Activated CD8-positive, alpha-beta T cell treated with anti-CD3 and anti-CD28 coated beads for 36 hours (primary cell): ENCODE results near the gene TNNI3K. TPM values are rescaled to one million over a fixed set of nuclear protein-coding genes. Genes with fewer than 3 reads are reported as not detected.

Experiments used
- ATAC-seq: fragments of 200-7000 bp; cut with Tn5 transposase; one replicate; pipeline ENCODE4 v1.10.0; 2021; ENCODE audit warnings: mild to moderate bottlenecking, moderate library complexity
- CTCF ChIA-PET: fragments of 350-600 bp; sonication (Branson Sonifier 250); formaldehyde crosslinking; loops from one replicate; lab custom pipeline; 2021; ENCODE audit warnings: antibody characterized with exemption; lab: Charles Lee
- POLR2A ChIA-PET: fragments of 350-600 bp; sonication (Branson Sonifier 250); formaldehyde crosslinking; loops from one replicate; lab custom pipeline; 2021; ENCODE audit warnings: antibody characterized with exemption; lab: Charles Lee
- DNase-seq: peaks from one replicate; pipeline ENCODE4 v3.0.0-alpha.2; 2020
- H3K27ac Mint-ChIP-seq: one replicate; pipeline ENCODE4 v1.8.0; 2021; ENCODE audit warnings: mild to moderate bottlenecking, mixed read lengths
- H3K27me3 Mint-ChIP-seq: one replicate; pipeline ENCODE4 v1.8.0; 2021; ENCODE audit warnings: mixed read lengths
- H3K36me3 Mint-ChIP-seq: one replicate; pipeline ENCODE4 v1.8.0; 2021; ENCODE audit warnings: low read depth, mixed read lengths
- H3K4me1 Mint-ChIP-seq: one replicate; pipeline ENCODE4 v1.8.0; 2021; ENCODE audit warnings: low read depth, mixed read lengths
- H3K4me3 Mint-ChIP-seq: one replicate; pipeline ENCODE4 v1.8.0; 2021; ENCODE audit warnings: mild to moderate bottlenecking, moderate library complexity, mixed read lengths
- H3K9me3 Mint-ChIP-seq: one replicate; pipeline ENCODE4 v1.8.0; 2021; ENCODE audit warnings: mixed read lengths
- intact Hi-C: fragments of 100-400 bp; cut with micrococcal nuclease; formaldehyde crosslinking; loops from one replicate; pipeline ENCODE4 v1.10.0; 2022
- total RNA-seq, 2 experiments: library from RNA; stranded (reverse); gene quantifications; one replicate each; pipeline ENCODE4 v1.2.3, GENCODE V29; 2021
- TF ChIP-seq, protein P1 (sequence below): fragments of 200-600 bp; IDR thresholded peaks from one replicate; pipeline ENCODE4 v1.8.0; 2022; ENCODE audit warnings: antibody characterized with exemption, mild to moderate bottlenecking

TNNI3K gene
- total RNA-seq, 2 experiments from 2014 or later = 0.52 TPM; not detected in 1

DNA sequence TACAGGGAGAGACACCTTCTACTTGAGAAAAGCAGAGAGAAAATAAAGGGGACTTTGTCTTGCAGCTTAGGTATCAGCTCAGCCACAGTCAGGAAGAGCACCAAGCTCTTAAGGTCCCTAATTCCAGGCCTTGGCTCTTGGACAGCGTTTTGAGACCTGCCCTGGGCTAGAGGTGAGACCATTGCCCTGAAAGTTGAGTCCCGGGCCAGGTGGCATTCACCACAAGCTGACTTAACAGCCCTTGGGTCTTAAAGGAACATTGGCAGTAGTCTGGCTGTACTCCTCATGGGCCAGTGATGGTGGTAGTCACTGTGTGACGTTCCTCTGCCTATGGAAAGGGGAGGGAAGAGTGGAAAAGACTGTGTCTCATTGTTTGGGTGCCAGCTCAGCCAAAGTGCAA, 11.7 kb upstream of the TNNI3K start:
- peaks cover 38% of the 10 kb centered on the region for H3K9me3 Mint-ChIP-seq
- ChIA-PET CTCF (interaction anchor here (1.1 kb wide), 1 partner anchor 28 kb away, joined by 3 read pairs; no protein-coding TSS in a partner anchor), POLR2A (no interaction called here)
- ATAC-seq (no peak), DNase-seq (no peak)
- no peaks in the 10 kb centered on the region for H3K4me1 Mint-ChIP-seq
- TF ChIP-seq, protein P1, sequence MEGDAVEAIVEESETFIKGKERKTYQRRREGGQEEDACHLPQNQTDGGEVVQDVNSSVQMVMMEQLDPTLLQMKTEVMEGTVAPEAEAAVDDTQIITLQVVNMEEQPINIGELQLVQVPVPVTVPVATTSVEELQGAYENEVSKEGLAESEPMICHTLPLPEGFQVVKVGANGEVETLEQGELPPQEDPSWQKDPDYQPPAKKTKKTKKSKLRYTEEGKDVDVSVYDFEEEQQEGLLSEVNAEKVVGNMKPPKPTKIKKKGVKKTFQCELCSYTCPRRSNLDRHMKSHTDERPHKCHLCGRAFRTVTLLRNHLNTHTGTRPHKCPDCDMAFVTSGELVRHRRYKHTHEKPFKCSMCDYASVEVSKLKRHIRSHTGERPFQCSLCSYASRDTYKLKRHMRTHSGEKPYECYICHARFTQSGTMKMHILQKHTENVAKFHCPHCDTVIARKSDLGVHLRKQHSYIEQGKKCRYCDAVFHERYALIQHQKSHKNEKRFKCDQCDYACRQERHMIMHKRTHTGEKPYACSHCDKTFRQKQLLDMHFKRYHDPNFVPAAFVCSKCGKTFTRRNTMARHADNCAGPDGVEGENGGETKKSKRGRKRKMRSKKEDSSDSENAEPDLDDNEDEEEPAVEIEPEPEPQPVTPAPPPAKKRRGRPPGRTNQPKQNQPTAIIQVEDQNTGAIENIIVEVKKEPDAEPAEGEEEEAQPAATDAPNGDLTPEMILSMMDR = no peak
- no peak overlapping the region for H3K27ac Mint-ChIP-seq
- H3K36me3 Mint-ChIP-seq = peaks cover 4% of the 10 kb centered on the region
- intact Hi-C loops = no loop called here
- no peak overlapping the region for H3K4me3 Mint-ChIP-seq
- H3K27me3 Mint-ChIP-seq = no peaks in the 10 kb centered on the region

DNA sequence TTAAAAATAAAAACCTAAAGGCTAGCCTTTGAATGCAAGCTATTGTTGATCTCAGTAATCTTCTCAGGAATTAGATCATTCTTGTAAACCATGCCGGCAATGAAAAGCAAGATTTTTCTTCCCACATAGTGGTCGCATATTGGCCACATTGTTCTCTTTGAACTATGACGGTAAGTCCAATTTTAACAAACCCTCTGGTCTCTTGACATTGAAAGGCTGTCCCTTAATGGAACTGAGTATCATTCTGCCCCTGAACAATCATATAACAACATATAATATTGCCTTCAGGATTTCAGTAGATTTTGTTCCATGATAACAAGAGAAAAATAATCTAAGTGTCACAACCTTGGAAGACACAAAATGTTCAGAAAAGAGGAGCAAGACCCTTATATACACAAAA, 1.3 kb downstream of the TNNI3K start:
- Mint-ChIP-seq H3K36me3 (no peaks in the 10 kb centered on the region), H3K27ac (no peak overlapping the region), H3K4me1 (no peaks in the 10 kb centered on the region), H3K27me3 (no peaks in the 10 kb centered on the region), H3K4me3 (no peak overlapping the region), H3K9me3 (no peaks in the 10 kb centered on the region)
- ChIA-PET CTCF (no interaction called here), POLR2A (no interaction called here)
- TF ChIP-seq, protein P1 = no peak
- intact Hi-C loops = no loop called here
- DNase-seq = no peak
- no peak for ATAC-seq

DNA sequence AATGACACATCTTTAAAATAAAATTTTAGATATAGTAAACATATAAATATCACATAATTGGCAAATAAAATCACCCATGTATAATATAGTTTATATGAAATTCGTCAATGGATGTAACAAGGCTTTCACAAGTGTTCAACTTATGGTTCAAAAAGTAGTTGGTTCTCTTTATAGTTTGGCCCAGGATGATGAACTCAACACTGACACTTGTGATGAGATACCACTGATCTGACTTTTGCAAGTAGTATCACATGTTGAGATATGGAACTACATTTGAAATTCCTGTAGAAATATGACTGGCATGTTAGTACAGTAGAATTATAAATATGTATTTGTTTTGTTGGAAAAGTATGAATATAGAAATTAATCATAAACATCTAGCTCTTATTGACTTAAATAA, 1.8 kb downstream of the TNNI3K start:
- CTCF ChIA-PET = no interaction called here
- intact Hi-C loops = no loop called here
- H3K4me3 Mint-ChIP-seq = no peak overlapping the region
- ATAC-seq (no peak), DNase-seq (no peak)
- POLR2A ChIA-PET = no interaction called here
- no peak overlapping the region for H3K27ac Mint-ChIP-seq
- H3K27me3 Mint-ChIP-seq = no peaks in the 10 kb centered on the region
- TF ChIP-seq, protein P1 = no peak
- no peaks in the 10 kb centered on the region for H3K36me3 Mint-ChIP-seq
- H3K4me1 Mint-ChIP-seq = no peaks in the 10 kb centered on the region
- H3K9me3 Mint-ChIP-seq = no peaks in the 10 kb centered on the region

DNA sequence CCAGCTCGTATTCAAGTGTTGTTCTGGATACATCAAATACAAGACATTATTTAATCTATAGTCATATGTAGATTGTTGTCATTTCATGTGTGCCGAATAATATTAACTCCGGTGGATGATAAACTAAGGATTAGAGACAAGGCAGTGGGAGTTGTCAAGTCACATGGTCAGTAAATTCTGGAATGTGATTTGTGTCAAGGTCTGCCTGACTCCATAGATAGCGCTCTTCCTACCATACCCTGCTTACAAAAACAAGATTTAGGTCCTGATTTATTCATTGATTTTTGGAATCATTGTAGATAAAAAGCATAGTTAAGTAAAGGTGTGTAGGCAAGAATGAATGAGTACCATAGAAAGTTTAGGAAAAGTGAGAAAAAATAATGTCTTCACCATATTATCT, 2.6 kb downstream of the TNNI3K start:
- POLR2A ChIA-PET = no interaction called here
- no peaks in the 10 kb centered on the region for H3K36me3 Mint-ChIP-seq
- no peak for DNase-seq
- no peaks in the 10 kb centered on the region for H3K4me1 Mint-ChIP-seq
- H3K4me3 Mint-ChIP-seq = no peak overlapping the region
- no peaks in the 10 kb centered on the region for H3K9me3 Mint-ChIP-seq
- no peak overlapping the region for H3K27ac Mint-ChIP-seq
- CTCF ChIA-PET = no interaction called here
- TF ChIP-seq, protein P1 = no peak
- intact Hi-C loops = no loop called here
- no peaks in the 10 kb centered on the region for H3K27me3 Mint-ChIP-seq
- ATAC-seq = no peak

DNA sequence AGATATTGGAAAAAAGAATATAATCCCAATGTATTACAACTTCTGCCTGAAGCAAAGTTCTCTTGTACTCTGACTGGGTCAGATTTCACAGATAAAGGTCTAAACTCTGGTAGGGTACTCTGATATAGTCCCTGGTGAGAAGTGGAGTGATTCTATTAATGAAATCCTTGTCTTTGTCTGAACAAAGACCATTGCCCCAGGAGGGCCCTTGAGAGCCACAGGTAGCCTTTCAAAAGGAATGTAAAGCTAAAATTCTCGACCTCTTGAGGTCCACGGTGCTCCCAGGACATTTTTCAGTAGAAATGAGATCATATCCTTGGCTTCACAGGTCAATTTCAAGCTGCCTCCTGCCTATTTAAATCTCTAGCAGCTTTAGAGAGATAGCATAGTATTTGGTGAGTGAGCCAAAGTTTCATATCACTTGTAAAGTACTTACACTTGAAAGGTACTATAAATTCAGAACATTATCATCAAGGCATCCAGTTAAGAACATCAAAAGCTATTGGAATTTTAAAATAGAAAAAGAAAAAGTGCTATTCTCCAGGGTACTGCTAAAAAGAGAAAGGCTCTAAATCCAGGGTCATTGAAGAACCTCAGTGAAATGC, 10.1 kb downstream of the TNNI3K start:
- DNase-seq (no peak), ATAC-seq (no peak)
- Mint-ChIP-seq H3K4me3 (no peak overlapping the region), H3K27me3 (no peaks in the 10 kb centered on the region), H3K4me1 (no peaks in the 10 kb centered on the region), H3K36me3 (no peaks in the 10 kb centered on the region), H3K27ac (no peak overlapping the region), H3K9me3 (no peaks in the 10 kb centered on the region)
- POLR2A ChIA-PET = no interaction called here
- TF ChIP-seq, protein P1 = no peak
- intact Hi-C loops = no loop called here
- CTCF ChIA-PET = no interaction called here
